GM21786 (cell line): Measurements from ENCODE around the gene CHD2.
"Not testable (repeated sequence)": the region's sequence is repeated elsewhere in the genome, so short reads cannot be mapped to it uniquely, and the experiment has no call there.

ENCODE experiments used
- ATAC-seq: cut with Tn5 transposase; IDR thresholded peaks from one replicate; pipeline ENCODE4 v1.9.1; 2021; ENCODE audit not compliant: unreplicated experiment

CHD2 gene

DNA sequence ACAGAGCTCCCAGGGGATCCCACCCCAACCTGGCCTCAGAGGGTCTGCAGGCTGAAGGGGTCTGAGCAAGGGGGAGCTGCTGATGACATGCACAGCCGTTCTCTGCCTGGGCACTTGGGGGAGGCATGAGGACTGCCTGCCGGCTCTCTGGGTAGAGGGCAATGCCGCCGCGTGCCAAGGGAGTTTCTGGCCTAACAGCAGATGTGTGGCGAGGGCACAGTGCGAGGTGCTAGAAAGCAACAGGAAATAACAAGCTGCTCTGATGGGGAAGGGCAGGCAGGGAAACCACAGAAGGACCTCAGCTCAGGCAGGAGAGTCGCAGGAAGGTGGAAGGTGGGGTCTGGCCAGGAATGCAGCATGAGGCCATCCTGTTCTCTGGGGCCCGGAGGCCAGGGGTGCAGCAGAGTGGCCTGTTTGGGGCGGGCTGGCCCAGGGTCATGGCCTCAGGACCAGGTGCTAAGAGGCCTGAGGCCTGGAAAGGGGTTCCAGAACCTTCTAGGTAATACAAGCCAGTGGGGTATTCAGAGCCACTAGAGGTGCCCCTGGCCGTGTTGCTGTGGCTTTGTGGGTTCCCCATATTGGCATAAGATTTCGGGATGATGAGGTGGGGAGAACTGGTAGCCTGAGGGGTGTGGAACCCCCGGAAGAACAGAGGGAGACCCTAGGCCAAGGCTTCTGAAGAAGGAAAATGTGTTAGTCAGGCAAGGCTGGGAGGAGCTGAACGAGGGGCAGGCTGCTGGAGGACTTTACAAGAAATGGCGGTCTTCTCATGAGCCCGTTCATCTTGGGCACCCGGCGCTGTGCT lies 147.7 kb downstream of the CHD2 start:
- no peak for ATAC-seq

DNA sequence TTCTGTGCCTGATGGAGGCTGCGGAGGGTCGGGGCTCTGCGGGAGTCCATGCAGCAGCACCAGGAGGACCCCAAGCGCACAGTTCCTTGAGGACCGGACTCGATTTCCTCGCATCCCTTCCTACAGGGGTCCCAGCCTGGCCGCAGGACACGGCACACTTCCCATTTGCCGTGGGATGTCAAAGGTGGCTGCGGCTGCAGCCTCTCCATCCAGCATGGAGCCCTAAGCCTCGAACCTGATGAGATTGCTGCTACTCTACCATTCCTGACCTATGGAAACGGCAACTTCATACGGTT lies 148.2 kb downstream of the CHD2 start:
- ATAC-seq = no peak

DNA sequence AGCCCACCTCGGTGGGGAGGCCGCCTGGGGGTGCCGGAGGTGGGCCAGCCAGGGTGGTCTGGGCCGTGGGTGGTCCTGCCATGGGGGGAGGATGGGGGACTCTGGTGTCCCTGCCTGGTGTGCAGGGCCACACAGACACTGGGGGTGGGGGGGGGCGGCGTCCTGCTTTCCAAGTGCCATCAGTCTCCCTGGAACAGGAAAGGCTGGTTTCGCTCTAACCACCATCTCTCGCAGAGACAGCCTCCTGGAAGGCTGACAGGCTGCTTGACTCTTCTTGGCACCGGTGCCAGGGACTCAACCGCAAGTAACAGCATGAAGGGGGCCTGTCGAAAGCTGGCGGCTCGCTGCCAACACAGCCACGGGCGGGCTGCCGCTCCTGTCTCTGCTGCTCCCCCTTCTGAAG lies 148.6 kb downstream of the CHD2 start:
- no peak for ATAC-seq

DNA sequence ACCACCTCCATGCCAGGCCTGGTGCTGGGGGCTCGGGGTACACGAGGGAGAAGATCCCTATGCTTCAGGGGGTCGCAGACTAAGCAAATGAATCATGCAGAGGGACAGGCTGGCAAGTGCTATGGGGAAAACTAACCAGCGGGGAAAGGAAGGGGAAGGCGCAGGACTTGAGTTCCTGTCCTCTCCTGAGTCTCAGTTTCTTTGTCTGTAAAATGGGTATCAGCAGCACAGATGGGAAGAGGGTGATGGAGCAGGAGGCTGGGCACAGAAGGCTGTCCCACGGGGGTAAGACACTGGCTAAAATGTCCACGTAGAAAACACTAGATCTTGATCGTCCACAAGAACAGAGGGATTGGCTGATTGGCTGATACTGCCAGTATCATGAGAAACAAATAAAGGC lies 149.1 kb downstream of the CHD2 start:
- no peak for ATAC-seq

DNA sequence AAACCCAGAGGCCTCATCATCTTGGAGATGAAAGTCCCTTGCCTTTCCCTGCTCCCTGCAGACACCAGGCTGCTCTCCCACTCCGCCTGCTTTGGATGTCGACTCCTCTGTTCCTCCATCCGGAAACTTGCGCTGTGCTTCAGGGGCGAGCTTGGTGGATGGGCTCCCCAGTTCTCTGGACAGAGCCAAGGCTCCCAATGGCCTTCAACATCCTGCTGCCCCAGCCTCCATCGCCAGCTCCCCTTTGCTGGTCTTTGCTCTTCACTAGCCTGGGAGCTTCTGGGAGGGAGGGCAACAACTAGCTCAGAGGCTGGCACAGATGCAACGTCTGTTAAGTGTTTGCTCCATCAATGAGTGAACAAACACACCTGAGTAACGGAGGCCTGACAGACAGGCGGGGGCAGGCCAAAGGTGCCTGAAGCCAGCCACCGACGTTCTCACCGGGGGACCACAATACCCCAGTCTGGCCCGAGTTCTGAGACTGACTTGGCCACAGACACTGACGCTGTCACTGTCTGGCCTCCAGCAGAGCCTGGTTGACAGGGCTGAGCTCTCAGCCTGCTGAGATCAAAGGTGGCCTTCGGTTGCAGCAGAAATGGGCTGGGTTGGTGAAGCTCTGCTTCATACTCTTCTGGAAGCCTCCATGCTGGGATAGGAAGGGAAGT lies 149.9 kb downstream of the CHD2 start:
- no peak for ATAC-seq

DNA sequence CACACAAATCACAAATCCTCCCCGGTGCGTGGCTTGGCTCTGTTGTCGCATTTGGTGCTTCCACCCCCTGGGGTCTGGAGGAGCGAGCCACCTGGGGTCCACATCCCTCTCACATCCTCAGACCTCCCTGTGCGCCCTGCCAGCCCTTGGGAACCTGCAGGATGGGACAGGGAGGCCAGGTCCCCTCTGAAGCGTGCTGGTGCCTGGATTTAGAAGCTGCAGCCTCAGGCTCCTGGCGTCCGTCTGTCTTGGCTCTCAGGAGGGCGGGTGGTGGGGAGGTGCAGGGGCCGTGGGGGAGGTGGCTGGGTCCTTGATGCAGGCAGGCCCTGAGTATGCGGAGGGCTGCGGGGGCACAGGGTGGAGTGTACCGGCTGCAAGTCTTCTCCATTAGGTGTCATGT lies 150.5 kb downstream of the CHD2 start:
- ATAC-seq = no peak

DNA sequence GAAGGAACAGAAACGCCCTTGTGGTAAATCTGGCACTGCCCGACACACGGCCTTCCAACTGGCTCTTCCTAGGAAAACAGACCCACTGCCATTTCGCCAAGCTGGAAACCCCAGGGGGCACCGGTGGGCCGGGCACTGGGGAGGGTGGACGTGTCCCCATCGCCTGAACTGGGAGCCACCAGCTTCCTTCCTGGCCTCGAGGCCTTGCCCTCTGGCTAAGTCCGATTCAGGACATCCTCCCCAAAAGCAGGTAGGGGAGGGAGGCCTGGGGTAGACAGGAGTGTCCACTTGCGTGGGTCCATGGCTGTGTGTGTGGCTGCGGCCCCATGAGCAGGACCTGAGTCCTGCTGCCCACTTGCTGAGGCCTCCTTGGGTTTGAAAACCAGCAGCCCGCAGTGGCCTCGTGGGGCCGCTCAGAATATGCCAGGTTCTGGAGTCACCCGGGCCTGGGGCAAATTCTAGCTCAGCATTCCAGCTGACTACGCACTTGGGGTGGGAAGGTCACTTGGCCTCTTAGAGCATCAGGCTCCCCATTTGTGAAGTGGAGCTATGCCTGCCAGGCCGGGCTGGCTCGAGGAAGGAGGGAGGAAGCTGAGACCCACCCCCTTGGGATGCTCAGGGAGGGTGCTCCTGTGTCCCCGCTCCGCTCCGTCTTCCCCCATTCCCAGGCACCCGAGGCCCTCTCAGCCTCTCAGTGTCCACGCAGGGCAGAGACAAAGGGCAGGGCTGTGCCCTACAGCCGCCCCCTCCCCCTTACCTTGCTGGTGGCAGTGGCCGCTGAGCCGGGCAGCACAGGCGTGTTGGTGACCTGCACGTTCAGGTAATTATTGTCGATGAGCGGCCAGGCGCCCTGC lies 151.3 kb downstream of the CHD2 start:
- ATAC-seq = no peak

DNA sequence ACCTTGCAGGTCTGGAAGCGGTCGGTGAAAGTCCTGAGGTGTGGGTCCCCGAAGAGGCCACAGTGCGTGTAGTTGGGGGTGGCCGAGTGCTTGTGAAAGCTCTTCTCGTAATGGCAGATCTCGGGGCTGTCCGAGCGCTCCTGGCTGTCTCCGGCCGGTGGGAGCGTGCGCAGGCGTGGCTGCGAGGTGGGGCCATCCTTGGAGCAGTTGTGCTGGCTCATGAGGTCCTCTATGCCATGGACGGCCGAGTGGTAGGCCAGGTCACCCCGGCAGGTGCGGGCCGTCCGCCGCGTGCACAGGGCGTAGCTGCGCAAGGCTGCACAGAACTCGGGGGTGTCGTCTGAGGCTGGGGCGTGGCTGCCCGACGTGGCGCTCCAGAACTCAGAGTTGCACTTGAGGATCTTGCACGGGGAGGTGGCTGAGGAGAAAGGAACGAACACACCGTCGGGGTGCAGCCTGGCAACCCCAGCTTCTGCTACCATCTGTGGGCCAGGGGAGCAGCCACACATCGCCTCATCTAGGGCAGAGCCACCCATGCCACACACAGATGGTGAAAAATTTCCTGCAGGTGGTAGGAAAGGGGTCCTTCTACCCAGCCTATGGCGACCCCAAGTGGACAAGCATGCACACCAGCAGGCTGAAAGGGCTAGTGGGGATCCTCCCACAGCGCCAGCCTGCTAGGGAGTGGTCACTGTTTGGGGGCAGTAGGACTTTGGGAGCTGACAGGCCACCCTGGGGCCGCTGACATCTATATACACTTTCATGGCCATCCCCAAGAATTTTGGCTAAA lies 152.2 kb downstream of the CHD2 start:
- ATAC-seq = no peak

DNA sequence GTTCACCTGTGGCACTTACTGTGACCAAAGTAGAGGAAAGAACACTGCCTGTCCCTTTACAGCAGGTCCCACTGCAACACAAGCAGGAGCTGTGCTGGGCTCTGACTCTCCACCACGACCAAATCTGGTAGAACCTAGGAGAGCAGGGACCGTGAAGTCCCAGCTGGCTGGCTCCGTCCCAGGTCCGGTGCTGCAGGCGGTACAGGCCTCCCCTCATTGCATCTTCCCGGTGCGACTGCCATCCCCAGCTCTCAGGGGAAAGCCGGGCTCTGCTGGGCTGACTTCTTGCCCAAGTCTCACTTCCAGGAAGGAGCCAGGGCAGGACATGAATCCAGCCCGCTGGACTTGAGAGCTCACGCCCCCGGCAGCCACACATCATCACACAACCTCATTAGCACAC lies 155.1 kb downstream of the CHD2 start:
- no peak for ATAC-seq

DNA sequence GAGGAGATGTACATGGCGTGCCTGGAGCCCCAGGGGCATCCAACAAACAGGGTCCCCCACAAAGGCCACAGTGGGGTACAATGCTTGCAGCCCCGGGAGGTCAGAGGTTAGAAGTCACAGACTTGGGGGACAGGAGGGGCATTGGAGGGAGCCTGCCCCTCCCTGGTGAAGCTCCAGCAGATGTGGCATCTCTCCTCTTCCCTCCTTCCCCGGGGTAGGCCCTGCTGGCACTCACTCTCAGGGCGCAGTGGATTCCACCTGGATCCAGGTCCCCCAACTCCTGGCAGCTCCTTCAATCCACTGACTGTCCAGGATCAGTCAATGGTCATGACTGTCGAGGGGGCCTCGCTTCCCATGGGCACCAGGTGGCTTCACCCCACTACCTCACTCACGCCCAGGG lies 156.7 kb downstream of the CHD2 start:
- ATAC-seq = no peak

DNA sequence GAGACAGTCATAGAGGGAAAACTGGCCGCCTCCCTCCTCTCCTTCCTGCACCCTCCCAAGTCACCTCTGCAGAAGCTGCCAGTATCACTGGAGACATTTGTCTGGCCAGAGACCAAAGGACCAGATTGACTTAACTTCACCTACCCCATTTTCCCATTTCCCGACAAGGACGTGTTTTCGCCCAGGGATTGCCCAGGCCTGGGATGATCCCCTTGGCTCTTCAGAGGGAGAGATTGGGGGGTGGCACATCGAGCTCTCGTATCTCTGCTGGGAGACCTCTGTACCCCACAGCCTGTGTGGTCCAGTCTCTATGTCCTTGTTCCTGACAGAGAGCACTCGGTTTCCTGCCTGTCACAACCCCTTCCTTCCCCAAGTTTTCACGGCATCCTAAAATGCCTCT lies 157.5 kb downstream of the CHD2 start:
- ATAC-seq = no peak

DNA sequence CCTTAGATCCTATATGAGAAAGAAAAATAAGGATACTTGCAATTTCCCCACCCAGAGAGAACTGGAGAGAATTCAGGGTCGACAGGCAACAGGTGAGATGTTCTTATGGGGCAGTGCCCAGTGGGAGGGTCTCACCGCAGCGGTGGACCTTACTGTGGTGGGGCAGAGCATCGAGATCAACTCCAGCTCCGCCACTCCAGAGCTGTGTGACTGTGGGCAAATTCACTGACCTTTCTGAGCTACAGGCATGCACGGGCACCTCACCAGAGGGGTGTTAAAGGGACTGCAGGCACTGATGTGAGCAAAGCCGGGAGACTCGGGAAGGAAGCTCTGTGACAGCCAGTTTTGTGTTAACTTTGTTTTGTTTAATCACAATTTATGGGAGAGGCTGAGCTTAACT lies 158.0 kb downstream of the CHD2 start:
- ATAC-seq = no peak

DNA sequence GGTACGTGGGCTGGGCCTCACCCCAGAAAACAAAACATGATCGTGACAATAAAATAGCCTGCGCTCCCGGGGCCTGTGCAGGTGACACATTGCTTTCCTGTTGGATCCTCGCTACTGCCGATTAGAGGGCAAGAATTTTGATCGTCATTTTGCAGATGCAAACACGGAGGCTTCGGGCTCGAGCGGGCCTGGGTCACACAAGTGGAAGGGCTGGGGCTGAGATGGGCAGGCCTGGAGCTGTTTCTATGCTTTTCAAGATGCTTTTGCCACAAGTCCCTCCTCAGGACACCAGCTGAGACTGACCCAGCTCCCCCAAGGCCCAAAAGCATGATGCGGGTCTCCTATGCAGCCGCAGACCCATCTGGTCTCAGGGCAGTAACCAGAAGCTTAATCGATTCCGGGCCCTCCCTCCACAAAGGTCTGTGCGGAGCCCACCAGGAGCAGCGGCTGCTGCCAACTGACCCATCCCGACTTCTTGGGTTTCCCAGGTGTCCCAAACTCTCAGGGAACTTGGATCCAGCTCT lies 158.8 kb downstream of the CHD2 start:
- ATAC-seq = no peak

DNA sequence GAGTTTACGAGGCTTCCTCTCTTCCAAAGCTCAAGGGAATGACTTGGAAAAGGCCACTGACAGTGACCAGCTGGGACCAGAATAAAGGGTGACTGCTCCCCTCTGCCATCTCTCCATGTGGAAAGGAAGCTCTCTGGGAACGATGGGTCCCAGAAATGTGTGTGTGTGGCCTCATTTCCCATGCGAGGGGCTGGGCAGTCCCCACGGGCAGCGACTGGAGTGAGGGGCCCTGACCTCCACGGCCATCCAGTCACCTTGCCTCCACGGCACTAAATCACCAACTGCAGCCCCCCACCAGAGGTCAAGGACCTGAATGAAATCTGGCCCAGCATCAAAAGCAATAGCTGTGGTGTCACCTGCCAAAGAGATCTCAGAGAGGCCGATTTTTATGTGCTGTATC lies 159.3 kb downstream of the CHD2 start:
- no peak for ATAC-seq

DNA sequence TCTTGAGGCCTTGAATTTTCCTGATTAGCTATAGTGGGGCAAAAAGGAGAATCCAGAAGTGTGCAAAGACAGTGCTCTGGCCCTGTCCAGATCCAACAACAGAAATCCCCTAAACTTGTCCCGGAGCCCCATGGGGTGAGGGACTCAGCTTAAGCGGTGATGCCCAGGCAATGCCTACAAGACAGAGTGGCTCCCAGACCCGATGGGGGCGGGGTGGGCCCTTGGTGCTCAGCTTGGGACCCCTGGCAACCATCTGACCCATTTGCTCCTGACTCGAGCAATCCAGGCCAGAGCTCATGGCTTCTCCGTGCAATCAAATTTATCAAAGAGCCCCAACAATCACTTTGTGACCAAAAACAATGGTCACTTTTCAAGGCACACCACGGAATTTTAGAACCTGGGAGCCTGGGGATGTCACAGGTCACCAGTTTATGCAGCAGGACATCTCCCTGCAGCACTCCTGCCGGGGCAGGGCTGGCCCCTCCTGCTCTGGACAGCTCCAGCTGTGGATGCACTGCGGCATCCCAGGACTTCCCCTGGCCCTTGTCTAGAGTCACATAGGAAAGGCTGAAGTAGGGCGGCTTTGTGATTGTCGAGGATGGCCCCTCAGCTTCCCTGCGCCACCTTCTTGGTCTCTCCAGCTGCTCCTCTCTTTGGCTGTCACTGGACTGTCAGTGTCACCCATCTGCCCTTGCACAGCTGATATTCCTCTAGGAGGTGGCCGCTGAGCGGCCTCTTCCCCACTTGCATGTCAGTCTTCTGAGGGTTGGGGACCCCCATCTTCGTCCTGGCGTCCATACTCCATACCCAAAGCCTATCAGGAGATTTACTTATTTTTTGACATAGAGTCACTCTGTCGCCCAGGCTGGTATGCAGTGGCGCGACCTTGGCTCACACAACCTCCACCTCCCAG lies 160.5 kb downstream of the CHD2 start:
- ATAC-seq = no peak

DNA sequence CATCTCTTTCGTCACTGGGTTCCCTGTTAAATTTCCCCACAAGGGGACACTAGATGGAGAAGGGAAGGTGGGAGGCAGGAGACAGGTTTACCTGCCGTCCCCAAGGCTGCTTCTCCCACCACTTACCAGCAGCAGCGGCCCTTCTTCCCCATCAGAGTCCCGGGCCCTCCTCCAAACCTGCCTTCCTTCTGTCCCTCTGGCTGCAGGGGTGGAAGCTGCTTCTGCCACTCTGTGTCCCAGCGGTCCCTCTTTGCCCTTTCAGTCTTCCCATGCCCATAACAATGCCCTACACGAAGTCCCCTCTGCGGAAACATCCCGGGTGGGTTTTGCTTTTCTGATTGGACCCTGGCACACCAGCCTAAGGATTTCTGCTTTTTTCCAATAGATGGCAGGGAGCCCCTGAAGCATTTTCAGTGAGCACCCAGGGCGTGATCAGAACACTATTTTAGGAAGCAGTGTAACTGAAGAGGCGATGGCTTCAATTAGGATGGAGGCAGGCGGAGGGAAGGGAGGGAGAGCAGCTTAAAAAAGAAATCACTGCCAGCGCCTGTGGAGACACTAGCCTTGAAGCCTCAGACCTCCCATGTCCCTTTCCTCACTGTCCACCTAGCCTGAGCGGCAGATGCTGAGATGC lies 162.6 kb downstream of the CHD2 start:
- not testable (repeated sequence) for ATAC-seq

DNA sequence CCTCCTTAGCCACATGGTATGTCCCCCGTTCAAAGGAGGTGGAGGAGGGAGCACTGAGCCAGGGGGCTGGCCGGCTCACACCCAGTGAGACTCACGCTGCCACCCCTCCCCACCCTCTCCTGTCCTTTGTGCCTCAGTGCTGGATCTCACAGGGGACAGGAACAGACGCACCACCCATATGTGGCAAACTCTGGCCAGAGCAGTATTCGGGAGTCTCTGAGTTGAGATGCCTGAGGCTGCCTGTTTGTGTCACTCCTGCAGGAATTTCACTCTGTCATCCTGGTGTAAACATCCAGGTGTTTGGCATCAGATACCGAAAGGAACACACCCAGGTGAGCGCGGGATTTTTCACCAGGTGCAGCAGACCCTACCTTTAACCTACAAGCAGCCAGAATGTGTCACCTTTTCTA lies 163.1 kb downstream of the CHD2 start:
- no peak for ATAC-seq

DNA sequence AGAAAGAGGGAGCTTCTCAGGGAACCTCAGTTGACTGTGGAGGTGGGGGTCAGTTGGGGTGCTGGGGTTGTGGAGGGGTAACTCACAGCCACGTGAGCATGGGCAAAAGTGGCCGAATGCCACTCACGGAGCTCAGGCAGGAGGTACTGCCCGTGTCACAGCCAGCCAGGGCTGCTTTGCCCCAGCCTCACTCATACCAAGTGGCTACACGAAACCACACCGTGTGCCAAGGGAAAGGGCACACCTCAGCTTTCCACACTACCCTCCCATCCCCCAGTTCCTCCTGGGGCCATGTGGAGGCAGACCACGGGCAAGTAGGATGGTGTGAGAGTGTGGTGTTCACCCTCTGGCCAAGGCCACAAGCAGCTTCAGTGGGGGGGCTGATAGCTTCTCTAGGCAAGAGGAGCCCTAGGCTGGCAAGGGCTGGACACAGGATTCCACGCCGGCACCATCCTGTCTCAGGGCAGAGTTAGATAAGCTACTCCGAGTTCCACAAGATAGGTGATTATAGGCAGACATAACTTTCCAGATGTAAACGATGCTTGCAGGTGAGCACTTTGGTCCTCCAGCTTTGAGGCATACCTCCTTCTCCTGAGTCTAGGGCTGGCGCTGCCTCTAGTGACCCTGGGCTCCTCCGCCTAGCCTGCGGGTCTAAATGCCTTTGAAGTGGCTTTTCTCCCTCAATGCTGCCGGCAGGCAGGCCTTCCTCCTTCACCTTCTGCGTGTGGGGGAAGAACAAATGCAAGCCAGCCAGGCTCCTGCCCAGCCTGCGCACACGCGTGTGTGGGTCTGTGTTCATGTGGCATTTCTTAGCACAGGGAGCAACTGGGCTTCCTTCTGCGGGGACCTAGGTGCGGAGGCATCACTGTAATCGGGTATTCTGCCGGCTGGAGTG lies 163.9 kb downstream of the CHD2 start:
- ATAC-seq = no peak
